A549 (cell line): ENCODE measurements around the gene ROPN1L. TPM values are rescaled to one million over a fixed set of nuclear protein-coding genes. Genes with fewer than 3 reads are reported as not detected.

Experiments used
- ATAC-seq, 2 experiments: fragments of 200-7000 bp in 1 of 2; fragments of >200 bp in 1 of 2; cut with Nextera tagmentation in 1 of 2; cut with Tn5 transposase in 1 of 2; 3 replicates each; pipeline versions ENCODE4 v1.8.0 to v1.9.1; 2018 to 2020; ENCODE audit warnings: mild to moderate bottlenecking in 1 of 2, moderate library complexity in 1 of 2
- CTCF ChIA-PET: fragments of 300-600 bp; sonication (Branson Sonifier 250); formaldehyde crosslinking; extraction: SDS; loops from one replicate; lab custom pipeline; 2021; ENCODE audit warnings: antibody characterized with exemption, inconsistent platforms; lab: Yijun Ruan, JAX
- POLR2A ChIA-PET: fragments of 350-600 bp; formaldehyde crosslinking; extraction: SDS; loops from one replicate; lab custom pipeline; 2021; ENCODE audit warnings: antibody characterized with exemption, inconsistent platforms; lab: Yijun Ruan, JAX
- DNase-seq, 2 experiments: peaks; one replicate each; pipeline versions ENCODE4 v3.0.0 to v3.0.0-alpha.2; 2011 to 2016; ENCODE audit warnings: low read depth in 1 of 2, low spot score in 1 of 2
- FAIRE-seq: peaks from 2 replicates; lab custom pipeline; 2011; peaks lifted over from hg19 to GRCh38; lab: Jason Lieb, UNC
- H3K27ac ChIP-seq, 2 experiments: fragments of >200 bp; sonication (Bioruptor Twin); formaldehyde crosslinking; 3 replicates each; pipeline ENCODE4 v1.5.1; 2016 to 2017
- H3K4me1 ChIP-seq: fragments of >200 bp; sonication (Bioruptor Twin); formaldehyde crosslinking; 3 replicates; pipeline ENCODE4 v1.6.1; 2016
- H3K4me2 ChIP-seq: fragments of >200 bp; sonication (Bioruptor Twin); formaldehyde crosslinking; 3 replicates; pipeline ENCODE4 v1.6.1; 2016
- H3K4me3 ChIP-seq: fragments of >200 bp; sonication (Bioruptor Twin); formaldehyde crosslinking; 3 replicates; pipeline ENCODE4 v1.5.1; 2016
- H3K9me3 ChIP-seq: fragments of >200 bp; sonication (Bioruptor Twin); formaldehyde crosslinking; 3 replicates; pipeline ENCODE4 v1.6.1; 2016
- BHLHE40 ChIP-seq: IDR thresholded peaks from 2 replicates; pipeline ENCODE4 v1.6.1; 2012; ENCODE audit warnings: low read depth, low read length, inconsistent platforms
- CEBPB ChIP-seq, 2 experiments: fragments of >200 bp in 1 of 2; sonication (Bioruptor Twin) in 1 of 2; formaldehyde crosslinking in 1 of 2; IDR thresholded peaks; 2 replicates each; pipeline ENCODE4 v1.6.1; 2012 to 2016
- FOSB ChIP-seq: fragments of 250-450 bp; sonication (Bioruptor Pico); IDR thresholded peaks from 2 replicates; pipeline ENCODE4 v1.5.0; 2020; ENCODE audit warnings: mild to moderate bottlenecking, moderate library complexity
- FOSL2 ChIP-seq, 2 experiments: fragments of 450-650 bp in 1 of 2; fragments of >200 bp in 1 of 2; sonication (Bioruptor Twin) in 1 of 2; formaldehyde crosslinking; IDR thresholded peaks; 2 replicates each; pipeline versions ENCODE4 v1.5.0 to v1.6.1; 2016 to 2020; ENCODE audit warnings: mild to moderate bottlenecking in 1 of 2, moderate library complexity in 1 of 2
- FOXS1 ChIP-seq: fragments of 250-450 bp; sonication (Bioruptor Pico); IDR thresholded peaks from 2 replicates; pipeline ENCODE4 v1.5.0; 2020; ENCODE audit warnings: mild to moderate bottlenecking, moderate library complexity
- HOXB5 ChIP-seq: fragments of 250-450 bp; sonication (Bioruptor Pico); IDR thresholded peaks from 2 replicates; pipeline ENCODE4 v1.5.0; 2020; ENCODE audit warnings: mild to moderate bottlenecking, moderate library complexity
- JUN ChIP-seq, 2 experiments: fragments of >200 bp; sonication (Bioruptor Twin); formaldehyde crosslinking; IDR thresholded peaks; 2 replicates in 1 of 2; 3 replicates in 1 of 2; pipeline ENCODE4 v1.6.1; 2016 to 2017
- JUNB ChIP-seq: fragments of >200 bp; sonication (Bioruptor Twin); formaldehyde crosslinking; IDR thresholded peaks from 2 replicates; pipeline ENCODE4 v1.6.1; 2016
- KDM5A ChIP-seq: fragments of 200-600 bp; sonication (generic); IDR thresholded peaks from 2 replicates; pipeline ENCODE4 v1.6.1; 2016; ENCODE audit warnings: antibody characterized with exemption, mild to moderate bottlenecking
- MAFK ChIP-seq: fragments of 450-650 bp; IDR thresholded peaks from 2 replicates; pipeline ENCODE4 v1.6.1; 2014; ENCODE audit not compliant: partially characterized antibody
- MYC ChIP-seq: IDR thresholded peaks from 2 replicates; pipeline ENCODE4 v1.6.1; 2012; ENCODE audit warnings: mild to moderate bottlenecking, inconsistent platforms, low read length, improper control_type of control experiment, borderline replicate concordance
- NFE2L2 ChIP-seq: fragments of 150-350 bp; conservative IDR thresholded peaks from 2 replicates; pipeline ENCODE4 v1.6.1; 2014; ENCODE audit warnings: low read length
- PHF8 ChIP-seq: fragments of 200-600 bp; sonication (generic); IDR thresholded peaks from 2 replicates; pipeline ENCODE4 v1.6.1; 2016; ENCODE audit warnings: low read depth, mild to moderate bottlenecking, antibody characterized with exemption, moderate library complexity, borderline replicate concordance
- POLR2A ChIP-seq: IDR thresholded peaks from 2 replicates; pipeline ENCODE4 v1.6.1; 2012; ENCODE audit warnings: mild to moderate bottlenecking, low read length
- POLR2AphosphoS2 ChIP-seq: conservative IDR thresholded peaks from 2 replicates; pipeline ENCODE4 v1.6.1; 2012; ENCODE audit warnings: low read length, improper control_type of control experiment, inconsistent platforms
- RAD21 ChIP-seq, 2 experiments: fragments of >200 bp in 1 of 2; sonication (Bioruptor Twin) in 1 of 2; formaldehyde crosslinking in 1 of 2; IDR thresholded peaks in 1 of 2; conservative IDR thresholded peaks in 1 of 2; 2 replicates in 1 of 2; 3 replicates in 1 of 2; pipeline ENCODE4 v1.6.1; 2012 to 2018; ENCODE audit warnings: inconsistent platforms in 1 of 2
- SREBF2 ChIP-seq: fragments of 450-650 bp; IDR thresholded peaks from 2 replicates; pipeline ENCODE4 v1.6.1; 2014; ENCODE audit warnings: mild to moderate bottlenecking, moderate library complexity
- TFCP2L1 ChIP-seq: fragments of 250-450 bp; sonication (Bioruptor Pico); IDR thresholded peaks from 2 replicates; pipeline ENCODE4 v1.5.0; 2021; ENCODE audit warnings: mild to moderate bottlenecking
- TP53 ChIP-seq: fragments of 250-450 bp; sonication (Bioruptor Pico); IDR thresholded peaks from 2 replicates; pipeline ENCODE4 v1.5.0; 2021; ENCODE audit warnings: mild to moderate bottlenecking, moderate library complexity
- USF2 ChIP-seq: fragments of 450-650 bp; IDR thresholded peaks from 2 replicates; pipeline ENCODE4 v1.6.1; 2014; ENCODE audit warnings: antibody characterized with exemption
- ZFP36 ChIP-seq: fragments of 450-650 bp; IDR thresholded peaks from 2 replicates; pipeline ENCODE4 v1.6.1; 2014; ENCODE audit warnings: borderline replicate concordance; ENCODE audit not compliant: partially characterized antibody
- ZNF302 ChIP-seq: fragments of 250-450 bp; sonication (Bioruptor Pico); IDR thresholded peaks from 2 replicates; pipeline ENCODE4 v1.9.0; 2021; ENCODE audit warnings: inconsistent platforms, mild to moderate bottlenecking, moderate library complexity
- WGBS: methylation state at CpG from one replicate; pipeline ENCODE4 v1.1.6; 2017; ENCODE audit errors: missing lambda C conversion rate; 5-methylcytosine and 5-hydroxymethylcytosine counted together
- polyA plus RNA-seq, 4 experiments: library from polyadenylated mRNA; depleted of rRNA in 3 of 4; stranded (reverse); fragments of >200 nt; fragmentation: RNase III in 1 of 4; extraction: RNeasy Plus Mini Kit Qiagen cat#74134 plus additional on column Dnase treatment in 1 of 4; gene quantifications; 2 replicates in 3 of 4; 3 replicates in 1 of 4; pipeline ENCODE4 v1.2.3, GENCODE V29; 2011 to 2017
- TF ChIP-seq, protein P1 (sequence below): IDR thresholded peaks from 2 replicates; pipeline ENCODE4 v1.6.1; 2012
- TF ChIP-seq, protein P2 (sequence below): fragments of >200 bp; sonication (Bioruptor Twin); formaldehyde crosslinking; IDR thresholded peaks from 3 replicates; pipeline ENCODE4 v1.5.1; 2016

ROPN1L gene
- polyA plus RNA-seq, 2 of the 4 experiments (the other 2 are of a cell fraction): 0.83 to 1.4 TPM

- no peak for TF ChIP-seq ZFP36
- TF ChIP-seq MAFK: no peak
- TF ChIP-seq BHLHE40: no peak
- TF ChIP-seq, all 56 proteins: peak for 0
These were observed 13.7 kb upstream of the ROPN1L start (continued) for GRCh38 chr5:10427978-10428377.

GRCh38 chr5:10431415-10431814, 10.3 kb upstream of the ROPN1L start:
- FAIRE-seq: no peak
- Histone ChIP-seq H3K9me3 (no peaks in the 10 kb centered on the region), H3K4me2 (no peak overlapping the region), H3K4me1 (no peaks in the 10 kb centered on the region), H3K27ac (no peak overlapping the region), H3K4me3 (no peak overlapping the region)
- ATAC-seq: no peak
- no peak for DNase-seq
- CTCF ChIA-PET: no interaction called here
- POLR2A ChIA-PET: no interaction called here
- TF ChIP-seq ZNF302 (CRISPR knock-in tag): no peak
- no peak for TF ChIP-seq HOXB5 (CRISPR knock-in tag)
- TF ChIP-seq TP53: no peak
- no peak for TF ChIP-seq CEBPB (IDR thresholded peaks at IDR 0.05)
- WGBS: 50% methylated on average over 1 of the region's 1 CpG

DNA sequence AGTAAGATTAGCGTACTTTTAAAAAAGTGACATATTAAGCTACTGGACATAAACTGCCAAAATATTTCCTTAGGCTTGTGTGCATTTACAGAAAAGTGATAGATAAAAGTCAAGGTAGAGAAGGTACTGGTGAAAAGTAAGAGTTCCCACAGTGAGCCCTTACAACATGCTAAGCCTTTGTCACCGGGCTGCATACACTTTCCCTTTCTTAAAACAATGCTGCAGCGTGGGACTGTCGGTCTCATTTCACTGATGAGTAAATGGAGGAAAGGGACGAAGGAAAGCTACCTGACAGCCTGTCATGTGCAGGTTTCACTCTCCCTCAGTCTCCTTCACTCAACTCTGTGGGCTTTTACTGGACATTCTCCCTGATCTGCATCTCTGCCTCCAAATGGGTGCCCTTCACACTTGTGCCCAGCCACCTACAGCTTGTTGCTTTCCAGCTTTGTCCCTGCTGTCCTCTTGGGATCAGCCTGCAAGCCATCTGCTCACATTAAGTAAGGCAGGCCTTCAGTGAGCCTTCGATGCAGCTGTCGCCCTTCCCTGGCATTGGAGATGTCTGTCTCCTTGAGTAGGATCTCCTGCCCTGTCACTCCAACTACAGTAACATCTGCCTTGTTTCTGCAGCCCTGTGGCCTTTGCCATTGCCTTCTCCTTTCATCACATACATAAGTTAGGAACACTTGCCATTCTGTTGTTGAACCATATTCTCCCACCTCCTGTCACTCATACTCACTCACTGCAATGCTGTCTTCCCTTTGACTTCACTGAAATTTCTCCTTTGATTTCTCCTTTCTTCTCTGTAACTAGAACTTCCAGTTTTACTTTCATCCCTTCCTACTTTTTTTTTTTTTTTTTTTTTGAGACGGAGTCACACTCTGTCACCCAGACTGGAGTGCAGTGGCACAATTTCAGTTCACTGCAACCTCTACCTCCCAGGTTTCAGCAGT, 9.3 kb upstream of the ROPN1L start:
- Histone ChIP-seq H3K27ac (no peak overlapping the region), H3K4me1 (no peaks in the 10 kb centered on the region), H3K9me3 (no peaks in the 10 kb centered on the region), H3K4me3 (no peak overlapping the region), H3K4me2 (no peak overlapping the region)
- FAIRE-seq (no peak), DNase-seq (no peak), ATAC-seq (peak; percentile 33 to 34; a peak in 4 of 6 replicates)
- CTCF ChIA-PET: no interaction called here
- POLR2A ChIA-PET: no interaction called here
- 91% methylated on average over 8 of the region's 8 CpGs for WGBS
- TF ChIP-seq NFE2L2: no peak
- TF ChIP-seq SREBF2: no peak
- no peak for TF ChIP-seq PHF8
- no peak for TF ChIP-seq USF2
- no peak for TF ChIP-seq TFCP2L1 (CRISPR knock-in tag)
- no peak for TF ChIP-seq POLR2A
- TF ChIP-seq FOSL2 (IDR thresholded peaks at IDR 0.05): no peak
- no peak for TF ChIP-seq FOSL2 (CRISPR knock-in tag; IDR thresholded peaks at IDR 0.05)
- TF ChIP-seq MYC: no peak
- no peak for TF ChIP-seq TP53
- TF ChIP-seq JUNB: no peak
- no peak for TF ChIP-seq FOXS1 (CRISPR knock-in tag)
- TF ChIP-seq, protein P1, sequence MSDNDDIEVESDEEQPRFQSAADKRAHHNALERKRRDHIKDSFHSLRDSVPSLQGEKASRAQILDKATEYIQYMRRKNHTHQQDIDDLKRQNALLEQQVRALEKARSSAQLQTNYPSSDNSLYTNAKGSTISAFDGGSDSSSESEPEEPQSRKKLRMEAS: no peak
- TF ChIP-seq, protein P2, sequence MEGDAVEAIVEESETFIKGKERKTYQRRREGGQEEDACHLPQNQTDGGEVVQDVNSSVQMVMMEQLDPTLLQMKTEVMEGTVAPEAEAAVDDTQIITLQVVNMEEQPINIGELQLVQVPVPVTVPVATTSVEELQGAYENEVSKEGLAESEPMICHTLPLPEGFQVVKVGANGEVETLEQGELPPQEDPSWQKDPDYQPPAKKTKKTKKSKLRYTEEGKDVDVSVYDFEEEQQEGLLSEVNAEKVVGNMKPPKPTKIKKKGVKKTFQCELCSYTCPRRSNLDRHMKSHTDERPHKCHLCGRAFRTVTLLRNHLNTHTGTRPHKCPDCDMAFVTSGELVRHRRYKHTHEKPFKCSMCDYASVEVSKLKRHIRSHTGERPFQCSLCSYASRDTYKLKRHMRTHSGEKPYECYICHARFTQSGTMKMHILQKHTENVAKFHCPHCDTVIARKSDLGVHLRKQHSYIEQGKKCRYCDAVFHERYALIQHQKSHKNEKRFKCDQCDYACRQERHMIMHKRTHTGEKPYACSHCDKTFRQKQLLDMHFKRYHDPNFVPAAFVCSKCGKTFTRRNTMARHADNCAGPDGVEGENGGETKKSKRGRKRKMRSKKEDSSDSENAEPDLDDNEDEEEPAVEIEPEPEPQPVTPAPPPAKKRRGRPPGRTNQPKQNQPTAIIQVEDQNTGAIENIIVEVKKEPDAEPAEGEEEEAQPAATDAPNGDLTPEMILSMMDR: no peak
- TF ChIP-seq JUN (IDR thresholded peaks at IDR 0.05): no peak
- TF ChIP-seq FOSB (CRISPR knock-in tag): no peak
- TF ChIP-seq RAD21 (conservative IDR thresholded peaks at IDR 0.05 in 1 of 2, IDR thresholded peaks at IDR 0.05 in 1 of 2): no peak
- TF ChIP-seq POLR2AphosphoS2: no peak
- no peak for TF ChIP-seq KDM5A
